Heart left ventricle (tissue), 13 donors: Measurements from ENCODE around the gene PARP3.

Source experiments
- CTCF ChIP-seq, 12 donors: fragments of 200-600 bp; sonication (generic) in 4 of 12; IDR thresholded peaks; one replicate each; pipeline versions ENCODE4 v1.5.0 to v1.8.0; 2018 to 2022; ENCODE audit warnings: antibody characterized with exemption in 12 of 12, mild to moderate bottlenecking in 5 of 12
- POLR2A ChIP-seq, 2 donors: fragments of 450-650 bp; IDR thresholded peaks; one replicate each; pipeline ENCODE4 v1.6.1; 2017; ENCODE audit warnings: antibody characterized with exemption in 2 of 2, mild to moderate bottlenecking in 2 of 2, moderate library complexity in 2 of 2
- donor health status: ischemic (EF 13 %, LVEDD 7.1; RV severe dilation, severe dysfunction).
- donor health status: DM: no; HTN: yes; CAD: no.
- donor health status: DM: no; HTN: no; CAD: no.
- donor health status: ischemic (EF 25% LVEDD 6.9; RV normal size, moderate dysfunction).
- donor health status: ischemic (EF 25% LVEDD 5.7; RV mildly dilated, moderate dysfunction).
- donor health status: ischemic (EF 35%, LVEDD 5.7; RV mildly dilated, moderate dysfunction).
- donor health status: nonischemic (EF 11% LVEDD 7.7; RV severe dilation, severe dysfunction).
- donor health status: DM: yes; HTN: yes; CAD: no.
- donor health status: PGD.
- donor health status: ischemic (EF 29% LVEDD 5.4; RV normal size, mild dysfunction).
- donor health status: nonischemic (EF 23%, LVEDD 6.1; RV moderate dilation, normal function).

DNA sequence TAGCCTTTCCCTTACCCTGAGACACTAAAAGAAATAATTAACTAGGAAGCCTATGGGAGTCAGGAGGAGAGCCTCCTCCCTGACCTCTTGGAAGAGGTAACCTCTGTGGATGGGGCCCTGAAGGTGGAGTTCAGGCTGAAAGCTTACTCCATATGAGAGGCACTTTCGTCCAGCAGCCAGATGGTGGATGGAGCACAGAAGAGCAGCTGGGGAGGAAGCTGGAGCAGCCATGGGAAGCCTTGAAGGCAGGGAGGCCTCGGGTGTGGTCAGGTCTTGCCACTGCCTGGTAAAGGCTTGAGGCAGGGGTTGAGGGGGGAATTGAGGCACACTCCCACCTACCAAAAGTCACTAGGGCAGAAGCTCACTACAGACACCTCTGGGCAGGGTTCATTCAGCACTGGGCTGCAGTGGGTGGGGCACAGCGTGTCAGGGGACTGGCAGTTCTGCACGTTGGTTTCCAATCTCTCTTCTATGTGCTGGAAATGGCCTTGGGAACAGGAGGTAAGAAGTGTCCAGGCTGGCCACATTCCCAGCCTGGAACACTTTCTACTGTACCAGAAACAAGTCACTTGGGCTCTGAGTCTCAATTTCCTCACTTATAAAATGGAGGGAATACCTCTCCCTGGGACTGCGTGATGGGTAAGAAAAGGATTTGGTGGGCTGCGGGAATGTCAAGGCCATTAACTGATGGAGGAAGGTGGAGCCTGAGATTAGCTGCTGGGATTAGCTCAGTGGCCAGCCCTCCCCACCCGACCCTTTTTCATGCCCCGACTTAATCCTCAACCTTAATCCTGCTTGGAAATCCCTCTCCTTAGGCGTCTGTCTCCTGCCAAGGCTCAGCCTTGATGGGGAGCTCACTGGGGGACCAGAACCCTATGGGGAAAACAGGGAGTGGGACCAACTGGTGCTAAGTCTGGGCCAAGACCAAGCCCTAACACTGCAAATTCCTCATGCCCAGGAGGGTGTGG, 19.7 kb downstream of the PARP3 start:
- TF ChIP-seq CTCF (IDR thresholded peaks at IDR 0.05) (no peak), POLR2A (IDR thresholded peaks at IDR 0.05) (no peak)
